Nephron (organoid): ENCODE data around the gene DNAAF5.

Experiments
- H3K27ac Mint-ChIP-seq, 3 experiments: 2 replicates each; pipeline ENCODE4 v1.8.0; 2020; ENCODE audit warnings: mixed read lengths in 3 of 3, mild to moderate bottlenecking in 2 of 3, moderate library complexity in 1 of 3
- H3K27me3 Mint-ChIP-seq: 2 replicates; pipeline ENCODE4 v1.8.0; 2021; ENCODE audit warnings: low read depth, mild to moderate bottlenecking, moderate library complexity, mixed read lengths
- H3K36me3 Mint-ChIP-seq: 2 replicates; pipeline ENCODE4 v1.8.0; 2020; ENCODE audit warnings: low read depth, mixed read lengths
- H3K4me1 Mint-ChIP-seq: 2 replicates; pipeline ENCODE4 v1.8.0; 2020; ENCODE audit warnings: mixed read lengths
- H3K4me3 Mint-ChIP-seq, 3 experiments: 2 replicates each; pipeline ENCODE4 v1.8.0; 2020; ENCODE audit warnings: mild to moderate bottlenecking in 3 of 3, mixed read lengths in 3 of 3, moderate library complexity in 2 of 3
- H3K9me3 Mint-ChIP-seq: 2 replicates; pipeline ENCODE4 v1.8.0; 2020; ENCODE audit warnings: mixed read lengths
- TF ChIP-seq, protein P1 (sequence below), 3 experiments: fragments of 200-600 bp; sonication (generic); IDR thresholded peaks; one replicate each; pipeline ENCODE4 v1.5.0; 2021; ENCODE audit warnings: antibody characterized with exemption in 3 of 3; ENCODE audit not compliant: unreplicated experiment in 3 of 3

The DNAAF5 gene

GRCh38 chr7:815284-816216 is 89.1 kb downstream of the DNAAF5 start:
- peaks cover 11% of the 10 kb centered on the region for H3K27me3 Mint-ChIP-seq
- H3K4me1 Mint-ChIP-seq, result peaks cover 37% of the 10 kb centered on the region
- H3K4me3 Mint-ChIP-seq, result peak overlapping the region; percentile 89 to 92 (median 89)
- TF ChIP-seq, protein P1, sequence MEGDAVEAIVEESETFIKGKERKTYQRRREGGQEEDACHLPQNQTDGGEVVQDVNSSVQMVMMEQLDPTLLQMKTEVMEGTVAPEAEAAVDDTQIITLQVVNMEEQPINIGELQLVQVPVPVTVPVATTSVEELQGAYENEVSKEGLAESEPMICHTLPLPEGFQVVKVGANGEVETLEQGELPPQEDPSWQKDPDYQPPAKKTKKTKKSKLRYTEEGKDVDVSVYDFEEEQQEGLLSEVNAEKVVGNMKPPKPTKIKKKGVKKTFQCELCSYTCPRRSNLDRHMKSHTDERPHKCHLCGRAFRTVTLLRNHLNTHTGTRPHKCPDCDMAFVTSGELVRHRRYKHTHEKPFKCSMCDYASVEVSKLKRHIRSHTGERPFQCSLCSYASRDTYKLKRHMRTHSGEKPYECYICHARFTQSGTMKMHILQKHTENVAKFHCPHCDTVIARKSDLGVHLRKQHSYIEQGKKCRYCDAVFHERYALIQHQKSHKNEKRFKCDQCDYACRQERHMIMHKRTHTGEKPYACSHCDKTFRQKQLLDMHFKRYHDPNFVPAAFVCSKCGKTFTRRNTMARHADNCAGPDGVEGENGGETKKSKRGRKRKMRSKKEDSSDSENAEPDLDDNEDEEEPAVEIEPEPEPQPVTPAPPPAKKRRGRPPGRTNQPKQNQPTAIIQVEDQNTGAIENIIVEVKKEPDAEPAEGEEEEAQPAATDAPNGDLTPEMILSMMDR (IDR thresholded peaks at IDR 0.05; ENCODE audit: unreplicated experiment in 3 of 3), result no peak
- no peaks in the 10 kb centered on the region for H3K9me3 Mint-ChIP-seq
- peaks cover 9% of the 10 kb centered on the region for H3K36me3 Mint-ChIP-seq
- peak overlapping the region; percentile 27 to 85 (median 65) for H3K27ac Mint-ChIP-seq

DNA sequence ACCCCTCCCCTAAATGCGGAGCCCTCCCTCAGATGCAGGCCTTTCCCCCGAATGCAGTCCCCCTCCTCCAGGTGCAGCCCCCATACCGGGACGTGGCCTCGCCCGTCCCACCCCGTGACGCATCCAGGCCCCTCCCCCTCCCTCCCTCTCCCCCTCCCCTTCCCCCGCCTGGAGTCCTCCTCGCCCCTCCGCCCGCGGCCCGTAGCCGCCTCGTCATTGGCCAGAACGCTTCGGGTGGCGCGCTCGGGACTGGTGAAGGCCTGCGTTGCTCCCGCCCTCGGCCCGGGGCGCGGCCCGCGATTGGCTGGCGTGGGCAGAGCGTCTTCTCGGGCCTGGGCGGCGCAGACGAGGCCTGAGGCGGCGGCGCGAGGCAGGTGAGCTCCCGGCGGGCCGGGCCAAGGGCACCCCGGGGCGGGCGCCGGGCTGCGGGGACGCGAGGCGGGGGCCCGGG is 89.8 kb downstream of the DNAAF5 start:
- TF ChIP-seq, protein P1 (IDR thresholded peaks at IDR 0.05; ENCODE audit: unreplicated experiment in 3 of 3), result no peak

DNA sequence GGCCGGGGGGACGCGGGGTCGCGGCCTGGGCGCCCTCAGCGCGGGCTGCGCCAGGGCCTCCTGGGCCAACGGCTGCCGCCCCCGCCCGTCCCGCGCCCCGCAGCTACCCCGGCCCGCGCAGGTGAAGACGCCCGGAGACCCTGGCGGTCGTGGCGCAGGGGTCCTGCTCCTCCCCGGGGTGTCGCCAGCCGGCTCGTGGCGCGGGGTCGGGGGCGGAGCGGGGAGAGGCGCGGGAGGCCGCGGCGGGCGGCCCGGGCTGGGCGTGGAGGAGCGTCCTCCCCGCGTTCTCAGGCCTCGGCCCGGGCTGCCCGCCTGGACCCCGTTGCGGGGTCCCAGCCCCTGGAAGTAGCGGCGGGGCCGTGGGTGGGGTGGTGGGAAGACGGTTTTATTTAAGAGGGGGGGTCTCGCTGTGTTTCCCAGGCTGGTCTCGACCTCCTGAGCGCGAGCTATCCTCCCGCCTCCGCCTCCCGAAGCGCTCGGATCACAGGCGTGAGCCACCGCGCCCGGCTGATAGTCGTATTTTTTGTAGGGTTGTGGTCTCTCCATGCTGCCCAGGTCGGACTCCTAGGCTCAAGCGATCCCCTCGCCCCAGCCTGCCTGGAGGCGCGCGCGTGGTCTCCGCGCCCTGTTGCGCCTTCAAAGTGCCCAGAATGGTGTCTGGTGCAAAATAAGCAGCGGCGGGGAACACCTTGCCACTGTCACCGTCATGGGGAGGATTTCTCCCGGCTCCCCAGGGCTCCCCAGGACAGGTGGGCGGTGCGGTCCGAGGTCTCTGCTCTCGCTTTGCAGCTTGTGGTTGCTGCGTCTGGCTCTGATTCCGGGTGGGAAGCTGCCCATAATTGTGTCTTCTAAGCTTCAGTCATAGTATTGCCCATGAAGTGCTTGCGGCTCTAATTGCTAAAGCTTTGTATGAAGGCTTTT is 90.5 kb downstream of the DNAAF5 start:
- H3K27ac Mint-ChIP-seq, result peak overlapping the region; percentile 64 to 95 (median 94)
- no peaks in the 10 kb centered on the region for H3K9me3 Mint-ChIP-seq
- H3K4me3 Mint-ChIP-seq, result peak overlapping the region; percentile 95 to 98 (median 97)
- peaks cover 13% of the 10 kb centered on the region for H3K36me3 Mint-ChIP-seq
- peaks cover 50% of the 10 kb centered on the region for H3K4me1 Mint-ChIP-seq
- TF ChIP-seq, protein P1 (IDR thresholded peaks at IDR 0.05; ENCODE audit: unreplicated experiment in 3 of 3), result no peak
- peaks cover 11% of the 10 kb centered on the region for H3K27me3 Mint-ChIP-seq

More for the DNA sequence above, 89.8 kb downstream of the DNAAF5 start:
- Mint-ChIP-seq H3K27me3 (peaks cover 11% of the 10 kb centered on the region), H3K36me3 (peaks cover 13% of the 10 kb centered on the region), H3K4me1 (peaks cover 43% of the 10 kb centered on the region), H3K9me3 (no peaks in the 10 kb centered on the region), H3K27ac (peak overlapping the region in 1 of 3 experiments; percentile 85), H3K4me3 (peak overlapping the region; percentile 85 to 92 (median 89))

DNA sequence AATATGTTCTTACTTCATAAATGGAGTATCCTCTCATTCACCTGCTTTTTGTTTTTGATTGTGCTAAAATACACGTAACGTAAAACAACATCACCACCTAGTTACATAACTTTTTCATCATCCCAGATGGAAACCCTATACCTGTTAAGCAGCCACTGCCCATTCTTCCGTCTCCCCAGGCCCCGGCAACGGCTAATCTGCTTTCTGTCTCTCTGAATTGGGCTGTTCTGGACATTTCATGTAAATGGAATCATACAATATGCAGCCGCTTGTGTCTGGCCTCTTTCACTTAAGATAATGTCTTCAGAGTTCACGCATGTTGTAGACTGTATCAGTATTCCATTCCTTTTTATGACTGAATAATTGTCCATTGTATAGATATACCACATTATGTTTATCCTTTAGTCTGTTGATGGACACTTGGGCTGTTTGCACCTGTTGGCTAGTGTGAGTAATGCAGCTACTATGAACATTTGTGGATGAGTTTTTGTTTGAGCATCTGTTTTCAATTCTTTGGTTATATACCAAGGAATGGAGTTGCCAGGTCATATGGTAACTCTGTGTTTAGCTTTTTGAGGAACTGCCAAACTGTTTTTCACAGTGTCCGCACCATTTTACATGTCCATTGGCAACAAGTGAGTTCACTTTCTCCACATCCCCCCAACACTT is 91.7 kb downstream of the DNAAF5 start:
- peaks cover 52% of the 10 kb centered on the region for H3K4me1 Mint-ChIP-seq

DNA sequence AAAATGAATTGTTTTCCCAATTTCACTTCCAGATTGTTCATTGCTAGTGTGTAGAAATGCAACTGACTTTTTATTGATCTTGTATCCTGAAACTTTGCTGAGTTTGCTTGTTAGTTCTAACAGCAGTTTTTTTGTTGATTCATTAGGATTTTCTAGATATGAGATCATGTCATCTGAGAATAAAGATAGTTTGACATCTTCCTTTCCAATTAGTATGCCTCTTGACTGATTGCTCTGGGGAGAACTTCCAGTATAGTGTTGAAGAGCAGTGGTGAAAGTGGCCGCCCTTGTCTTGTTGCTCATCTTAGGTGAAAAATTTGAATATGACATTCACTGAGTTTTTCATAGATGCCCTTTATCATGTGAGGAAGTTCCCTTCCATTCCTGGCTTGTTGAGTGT is 93.8 kb downstream of the DNAAF5 start:
- Mint-ChIP-seq H3K36me3 (peaks cover 17% of the 10 kb centered on the region), H3K27me3 (no peaks in the 10 kb centered on the region), H3K27ac (peak overlapping the region in 1 of 3 experiments; percentile 42), H3K4me1 (peaks cover 56% of the 10 kb centered on the region), H3K4me3 (peak overlapping the region; percentile 9 to 81 (median 36)), H3K9me3 (no peaks in the 10 kb centered on the region)
- TF ChIP-seq, protein P1 (IDR thresholded peaks at IDR 0.05; ENCODE audit: unreplicated experiment in 3 of 3), result no peak

More for the DNA sequence above, 91.7 kb downstream of the DNAAF5 start:
- H3K9me3 Mint-ChIP-seq, result no peaks in the 10 kb centered on the region
- peaks cover 13% of the 10 kb centered on the region for H3K36me3 Mint-ChIP-seq
- H3K27me3 Mint-ChIP-seq, result peaks cover 8% of the 10 kb centered on the region
- peak overlapping the region; percentile 64 to 95 (median 94) for H3K27ac Mint-ChIP-seq
- peak overlapping the region; percentile 95 to 98 (median 97) for H3K4me3 Mint-ChIP-seq
- TF ChIP-seq, protein P1 (IDR thresholded peaks at IDR 0.05; ENCODE audit: unreplicated experiment in 3 of 3), result peak in 1 of 3 experiments; percentile 22
